ENCODE measurements around the gene C5orf34. TPM values are rescaled to one million over a fixed set of nuclear protein-coding genes. Genes with fewer than 3 reads are reported as not detected.

Gene C5orf34
- polyA plus RNA-seq, 1 donor from 2014 or later: 12.7 TPM

GRCh38 chr5:43548358-43548757, 33.4 kb upstream of the C5orf34 start:
- Histone ChIP-seq H3K9ac (ENCODE audit: low read length) (no peak overlapping the region), H3K27ac (ENCODE audit: low read length) (no peak overlapping the region), H4K20me1 (ENCODE audit: insufficient read depth) (no peaks in the 10 kb centered on the region), H3F3A (ENCODE audit: insufficient read depth, low read length, poor library complexity, severe bottlenecking) (no peaks in the 10 kb centered on the region), H3K36me3 (ENCODE audit: insufficient read depth, low read length) (peaks cover 12% of the 10 kb centered on the region), H3K9me2 (ENCODE audit: insufficient read depth, low read length) (no peaks in the 10 kb centered on the region), H3K27me3 (ENCODE audit: insufficient read depth, low read depth, low read length) (no peaks in the 10 kb centered on the region), H3K79me2 (replicated peaks; ENCODE audit: insufficient read depth, low read length) (peaks cover 69% of the 10 kb centered on the region), H3K4me3 (ENCODE audit: low read length) (no peak overlapping the region), H3K4me2 (ENCODE audit: low read length) (no peak overlapping the region), H2AFZ (ENCODE audit: low read depth, low read length) (no peak overlapping the region), H3K9me3 (ENCODE audit: low read length) (no peaks in the 10 kb centered on the region)
- TF ChIP-seq MXI1 (conservative IDR thresholded peaks at IDR 0.05; ENCODE audit: poor library complexity, severe bottlenecking) (no peak), SMC3 (conservative IDR thresholded peaks at IDR 0.05; ENCODE audit: poor library complexity) (no peak), CTCF (IDR thresholded peaks at IDR 0.05; ENCODE audit: poor library complexity, severe bottlenecking) (no peak), EP300 (conservative IDR thresholded peaks at IDR 0.05; ENCODE audit: poor library complexity, severe bottlenecking) (no peak), RAD21 (conservative IDR thresholded peaks at IDR 0.05) (no peak)

GRCh38 chr5:43547532-43547931, 32.6 kb upstream of the C5orf34 start:
- Histone ChIP-seq H4K20me1 (ENCODE audit: insufficient read depth) (no peaks in the 10 kb centered on the region), H2AFZ (ENCODE audit: low read depth, low read length) (no peak overlapping the region), H3F3A (ENCODE audit: insufficient read depth, low read length, poor library complexity, severe bottlenecking) (no peaks in the 10 kb centered on the region), H3K4me2 (ENCODE audit: low read length) (no peak overlapping the region), H3K4me3 (ENCODE audit: low read length) (no peak overlapping the region), H3K9ac (ENCODE audit: low read length) (no peak overlapping the region), H3K9me2 (ENCODE audit: insufficient read depth, low read length) (no peaks in the 10 kb centered on the region), H3K36me3 (ENCODE audit: insufficient read depth, low read length) (peaks cover 9% of the 10 kb centered on the region), H3K27ac (ENCODE audit: low read length) (no peak overlapping the region), H3K79me2 (replicated peaks; ENCODE audit: insufficient read depth, low read length) (peaks cover 63% of the 10 kb centered on the region), H3K27me3 (ENCODE audit: insufficient read depth, low read depth, low read length) (no peaks in the 10 kb centered on the region), H3K9me3 (ENCODE audit: low read length) (no peaks in the 10 kb centered on the region)
- TF ChIP-seq REST (IDR thresholded peaks at IDR 0.05; ENCODE audit: borderline replicate concordance) (no peak), EP300 (conservative IDR thresholded peaks at IDR 0.05; ENCODE audit: poor library complexity, severe bottlenecking) (no peak), SMC3 (conservative IDR thresholded peaks at IDR 0.05; ENCODE audit: poor library complexity) (no peak), RAD21 (conservative IDR thresholded peaks at IDR 0.05) (no peak), MXI1 (conservative IDR thresholded peaks at IDR 0.05; ENCODE audit: poor library complexity, severe bottlenecking) (no peak), CTCF (IDR thresholded peaks at IDR 0.05; ENCODE audit: poor library complexity, severe bottlenecking) (no peak), TAF1 (IDR thresholded peaks at IDR 0.05; ENCODE audit: low read depth) (no peak), POLR2AphosphoS5 (IDR thresholded peaks at IDR 0.05) (no peak)

Data from neural cell (in vitro differentiated cells).